MM.1S (cell line): ENCODE data around the gene PIWIL1.
A peak's percentile ranks its signal among the peaks of the same experiment; 100 is the strongest.

Source experiments
- DNase-seq: peaks from one replicate; pipeline ENCODE4 v3.0.0-alpha.2; 2015
- H2AFZ ChIP-seq: fragments of 300-600 bp; sonication (generic); 2 replicates; pipeline ENCODE4 v1.6.0; 2016; ENCODE audit warnings: antibody characterized with exemption, low read length
- H3F3A ChIP-seq: fragments of 300-600 bp; sonication (generic); 2 replicates; pipeline ENCODE4 v1.6.1; 2016; ENCODE audit warnings: mild to moderate bottlenecking, antibody characterized with exemption, low read length, moderate library complexity, mixed read lengths; ENCODE audit not compliant: insufficient read depth
- H3K27ac ChIP-seq: fragments of 300-600 bp; sonication (generic); 2 replicates; pipeline ENCODE4 v1.5.1; 2016; ENCODE audit warnings: mild to moderate bottlenecking, low read length
- H3K27me3 ChIP-seq: fragments of 300-600 bp; sonication (generic); replicated peaks from 2 replicates; pipeline ENCODE4 v1.6.0; 2016; ENCODE audit warnings: low read length; ENCODE audit not compliant: insufficient read depth
- H3K36me3 ChIP-seq: fragments of 300-600 bp; sonication (generic); replicated peaks from 2 replicates; pipeline ENCODE4 v1.6.1; 2016; ENCODE audit warnings: mild to moderate bottlenecking, low read length, mixed read lengths; ENCODE audit not compliant: insufficient read depth
- H3K4me1 ChIP-seq: fragments of 300-600 bp; sonication (generic); 2 replicates; pipeline ENCODE4 v1.6.1; 2016; ENCODE audit warnings: low read length, mixed read lengths
- H3K4me2 ChIP-seq: fragments of 300-600 bp; sonication (generic); 2 replicates; pipeline ENCODE4 v1.6.0; 2016; ENCODE audit warnings: low read depth, low read length
- H3K4me3 ChIP-seq: fragments of 300-600 bp; sonication (generic); 2 replicates; pipeline ENCODE4 v1.5.1; 2016; ENCODE audit warnings: low read length, mixed read lengths
- H3K79me2 ChIP-seq: fragments of 300-600 bp; sonication (generic); 2 replicates; pipeline ENCODE4 v1.6.1; 2016; ENCODE audit warnings: mixed run types, low read length, mixed read lengths
- H3K9ac ChIP-seq: fragments of 300-600 bp; sonication (generic); 2 replicates; pipeline ENCODE4 v1.6.1; 2016; ENCODE audit warnings: low read length, mixed read lengths
- H3K9me2 ChIP-seq: fragments of 300-600 bp; sonication (generic); replicated peaks from 2 replicates; pipeline ENCODE4 v1.6.1; 2016; ENCODE audit warnings: mild to moderate bottlenecking, low read length, mixed read lengths; ENCODE audit not compliant: insufficient read depth
- H3K9me3 ChIP-seq: fragments of 300-600 bp; sonication (generic); replicated peaks from 2 replicates; pipeline ENCODE4 v1.6.1; 2016; ENCODE audit warnings: mild to moderate bottlenecking, low read length, mixed read lengths; ENCODE audit not compliant: insufficient read depth
- H4K20me1 ChIP-seq: fragments of 300-600 bp; sonication (generic); 2 replicates; pipeline ENCODE4 v1.6.1; 2016; ENCODE audit warnings: mild to moderate bottlenecking, low read length, moderate library complexity, mixed read lengths; ENCODE audit not compliant: insufficient read depth
- CTCF ChIP-seq: fragments of 300-600 bp; sonication (generic); IDR thresholded peaks from 2 replicates; pipeline ENCODE4 v1.5.1; 2016; ENCODE audit warnings: antibody characterized with exemption, low read length, mixed read lengths
- EZH2 ChIP-seq: fragments of 300-600 bp; sonication (generic); optimal IDR thresholded peaks from 2 replicates; pipeline ENCODE3; 2017; ENCODE audit warnings: low read depth, mild to moderate bottlenecking, antibody characterized with exemption, low read length, mixed read lengths
- EZH2phosphoT487 ChIP-seq: fragments of 300-600 bp; sonication (generic); IDR thresholded peaks from 2 replicates; pipeline ENCODE4 v1.6.1; 2018; ENCODE audit warnings: antibody characterized with exemption, low read length

PIWIL1 gene

GRCh38 chr12:130334937-130335336 is 2.8 kb upstream of the PIWIL1 start:
- Histone ChIP-seq H3K4me2 (no peak overlapping the region), H3K9me3 (no peaks in the 10 kb centered on the region), H3K27me3 (no peaks in the 10 kb centered on the region; the same call in 1 of the 2 replicates), H3K27ac (no peak overlapping the region), H3K9me2 (no peaks in the 10 kb centered on the region), H4K20me1 (no peaks in the 10 kb centered on the region), H2AFZ (no peak overlapping the region), H3K9ac (no peak overlapping the region), H3K79me2 (no peaks in the 10 kb centered on the region), H3K4me1 (no peaks in the 10 kb centered on the region), H3K4me3 (no peak overlapping the region), H3F3A (no peaks in the 10 kb centered on the region), H3K36me3 (no peaks in the 10 kb centered on the region)
- TF ChIP-seq EZH2phosphoT487 (no peak), CTCF (no peak), EZH2 (no peak)
- DNase-seq, result no peak

GRCh38 chr12:130335517-130336392 is 1.9 kb upstream of the PIWIL1 start:
- TF ChIP-seq EZH2phosphoT487 (no peak), CTCF (peak; percentile 31), EZH2 (no peak)
- no peaks in the 10 kb centered on the region for H3F3A ChIP-seq
- H3K4me2 ChIP-seq, result no peak overlapping the region
- H2AFZ ChIP-seq, result no peak overlapping the region
- no peak overlapping the region for H3K9ac ChIP-seq
- no peaks in the 10 kb centered on the region for H3K79me2 ChIP-seq
- no peaks in the 10 kb centered on the region for H4K20me1 ChIP-seq
- no peaks in the 10 kb centered on the region for H3K36me3 ChIP-seq
- peak; percentile 23 for DNase-seq
- H3K4me1 ChIP-seq, result no peaks in the 10 kb centered on the region
- H3K9me2 ChIP-seq, result no peaks in the 10 kb centered on the region
- H3K27me3 ChIP-seq, result no peaks in the 10 kb centered on the region
- no peaks in the 10 kb centered on the region for H3K9me3 ChIP-seq
- no peak overlapping the region for H3K4me3 ChIP-seq
- H3K27ac ChIP-seq, result no peak overlapping the region

- no peak for DNase-seq
- no peaks in the 10 kb centered on the region for H3K9me2 ChIP-seq
- H3K9me3 ChIP-seq, result no peaks in the 10 kb centered on the region
- H3K27ac ChIP-seq, result no peak overlapping the region
- TF ChIP-seq EZH2 (no peak), CTCF (no peak), EZH2phosphoT487 (no peak)
- no peaks in the 10 kb centered on the region for H3K79me2 ChIP-seq
- H3K4me2 ChIP-seq, result no peak overlapping the region
- no peaks in the 10 kb centered on the region for H3F3A ChIP-seq
- no peak overlapping the region for H3K9ac ChIP-seq
- no peak overlapping the region for H2AFZ ChIP-seq
- no peaks in the 10 kb centered on the region for H3K4me1 ChIP-seq
- H3K27me3 ChIP-seq, result no peaks in the 10 kb centered on the region
- no peaks in the 10 kb centered on the region for H4K20me1 ChIP-seq
- no peak overlapping the region for H3K4me3 ChIP-seq
- no peaks in the 10 kb centered on the region for H3K36me3 ChIP-seq
Measured at GRCh38 chr12:130336723-130337487, 782 bp upstream of the PIWIL1 start.
